ENCODE measurements around the gene GPR61. TPM values are rescaled to one million over a fixed set of nuclear protein-coding genes. Genes with fewer than 3 reads are reported as not detected.

The GPR61 gene
- total RNA-seq, 5 donors from 2014 or later (not counting 1 experiment from before 2014, with no cell fraction given): 0.16 to 0.75 (median 0.39) TPM

GRCh38 chr1:109548321-109549267 is 8.9 kb downstream of the GPR61 start, which contains the start of gene GNAI3:
TSS of gene GNAI3 (plus strand) at chr1:109548615. CDS start at chr1:109548721, 106 bp downstream.
- Histone ChIP-seq H3K4me1 (ENCODE audit: control insufficient read depth in 1 of 2, extremely low read depth in 1 of 2, insufficient read depth in 2 of 2, low read length in 2 of 2) (peaks cover 7 to 30% of the 10 kb centered on the region in 2 experiments), H3K9me3 (no peaks in the 10 kb centered on the region), H3K4me3 (ENCODE audit: control insufficient read depth in 1 of 2, extremely low read depth in 1 of 2, low read length in 1 of 2) (peak within 1 kb of the TSS; percentile 83 to 93), H3K36me3 (ENCODE audit: control insufficient read depth in 2 of 2, extremely low read depth in 1 of 2, insufficient read depth in 1 of 2, low read length in 1 of 2) (no peaks in the 10 kb centered on the region), H3K27me3 (replicated peaks in 1 of 2; ENCODE audit: control insufficient read depth in 2 of 2, extremely low read depth in 1 of 2, insufficient read depth in 2 of 2, low read length in 1 of 2) (no peaks in the 10 kb centered on the region), H3K27ac (ENCODE audit: low read length) (peak within 1 kb of the TSS; percentile 80)
- CTCF ChIA-PET: interaction anchor here (0.6 to 3.2 kb wide), 31 partner anchors 10 to 481 kb away, joined by 3 to 24 read pairs (median 3); partner anchors contain the start of genes AHCYL1 (in 2 of the 2), AMPD2 (in 1 of the 2), ATXN7L2 (in 1 of the 2) and CYB561D1 (in 1 of the 2)
- Mint-ChIP-seq H3K4me1 (peaks cover 59 to 63% (median 61%) of the 10 kb centered on the region in 3 donors), H3K9me3 (no peaks in the 10 kb centered on the region), H3K27me3 (no peaks in the 10 kb centered on the region), H3K36me3 (no peaks in the 10 kb centered on the region), H3K4me3 (peak within 1 kb of the TSS; percentile 90 to 99 (median 95)), H3K27ac (peak within 1 kb of the TSS; percentile 98 to 99)
- peak; percentile 89 to 99 (median 96) for DNase-seq
- POLR2A ChIA-PET: interaction anchor here (0.5 to 2.1 kb wide), 21 partner anchors 10 to 485 kb away, joined by 3 to 12 read pairs (median 4); partner anchors contain the start of genes ATXN7L2 (in 1 of the 2) and GNAT2 (in 1 of the 2)
- ATAC-seq (replicated peaks in 1 of 4): peak; percentile 93 to 95 (median 94)
- WGBS (ENCODE audit: insufficient coverage): under 1% methylated on average over 63 of the region's 68 CpGs

- CTCF ChIA-PET: interaction anchor here in 1 of 2 donors (0.6 kb wide), 1 partner anchor 425 kb away, joined by 6 read pairs; no protein-coding TSS in a partner anchor
- H3K27me3 Mint-ChIP-seq: no peaks in the 10 kb centered on the region
- peaks cover 14% of the 10 kb centered on the region for H3K36me3 Mint-ChIP-seq
- POLR2A ChIA-PET: no interaction called here
- no peak overlapping the region for H3K4me3 Mint-ChIP-seq
- no peak overlapping the region for H3K27ac Mint-ChIP-seq
- peaks cover 11 to 17% of the 10 kb centered on the region in 2 experiments for H3K4me1 ChIP-seq (ENCODE audit: control insufficient read depth in 1 of 2, extremely low read depth in 1 of 2, insufficient read depth in 2 of 2, low read length in 2 of 2)
- H3K27me3 ChIP-seq (replicated peaks in 1 of 2; ENCODE audit: control insufficient read depth in 2 of 2, extremely low read depth in 1 of 2, insufficient read depth in 2 of 2, low read length in 1 of 2): no peaks in the 10 kb centered on the region
- DNase-seq: no peak
- no peak for ATAC-seq (replicated peaks in 1 of 4)
- no peak overlapping the region for H3K27ac ChIP-seq (ENCODE audit: low read length)
- no peaks in the 10 kb centered on the region for H3K9me3 ChIP-seq
- no peaks in the 10 kb centered on the region for H3K9me3 Mint-ChIP-seq
- WGBS (ENCODE audit: insufficient coverage): 100% methylated on average over 1 of the region's 2 CpGs
- peaks cover 84 to 85% (median 84%) of the 10 kb centered on the region in 3 donors for H3K4me1 Mint-ChIP-seq
- no peak overlapping the region for H3K4me3 ChIP-seq (ENCODE audit: control insufficient read depth in 1 of 2, extremely low read depth in 1 of 2, low read length in 1 of 2)
- H3K36me3 ChIP-seq (ENCODE audit: control insufficient read depth in 2 of 2, extremely low read depth in 1 of 2, insufficient read depth in 1 of 2, low read length in 1 of 2): peaks cover 0 to 3% of the 10 kb centered on the region in 2 donors
These were observed 16.9 kb downstream of the GPR61 start for GRCh38 chr1:109556563-109556962.

- Mint-ChIP-seq H3K4me1 (peaks cover 87 to 90% (median 90%) of the 10 kb centered on the region in 3 donors), H3K36me3 (peaks cover 14% of the 10 kb centered on the region), H3K4me3 (no peak overlapping the region), H3K27me3 (no peaks in the 10 kb centered on the region), H3K27ac (no peak overlapping the region), H3K9me3 (no peaks in the 10 kb centered on the region)
- Histone ChIP-seq H3K36me3 (ENCODE audit: control insufficient read depth in 2 of 2, extremely low read depth in 1 of 2, insufficient read depth in 1 of 2, low read length in 1 of 2) (peaks cover 0 to 3% of the 10 kb centered on the region in 2 donors), H3K9me3 (no peaks in the 10 kb centered on the region), H3K27ac (ENCODE audit: low read length) (no peak overlapping the region), H3K27me3 (replicated peaks in 1 of 2; ENCODE audit: control insufficient read depth in 2 of 2, extremely low read depth in 1 of 2, insufficient read depth in 2 of 2, low read length in 1 of 2) (no peaks in the 10 kb centered on the region), H3K4me3 (ENCODE audit: control insufficient read depth in 1 of 2, extremely low read depth in 1 of 2, low read length in 1 of 2) (no peak overlapping the region), H3K4me1 (ENCODE audit: control insufficient read depth in 1 of 2, extremely low read depth in 1 of 2, insufficient read depth in 2 of 2, low read length in 2 of 2) (peaks cover 11 to 18% of the 10 kb centered on the region in 2 experiments)
- ATAC-seq (replicated peaks in 1 of 4): no peak
- CTCF ChIA-PET: no interaction called here
- POLR2A ChIA-PET: no interaction called here
- no peak for DNase-seq
- WGBS (ENCODE audit: insufficient coverage): 100% methylated on average over 3 of the region's 5 CpGs
These were observed 17.8 kb downstream of the GPR61 start for GRCh38 chr1:109557520-109557919.

- Mint-ChIP-seq H3K36me3 (peaks cover 5% of the 10 kb centered on the region), H3K27me3 (no peaks in the 10 kb centered on the region), H3K27ac (no peak overlapping the region), H3K4me1 (peaks cover 84 to 94% (median 84%) of the 10 kb centered on the region in 3 donors), H3K9me3 (no peaks in the 10 kb centered on the region), H3K4me3 (peak overlapping the region in 1 of 3 donors; percentile 2)
- ATAC-seq (replicated peaks in 1 of 4) (no peak), DNase-seq (no peak)
- no peak overlapping the region for H3K27ac ChIP-seq (ENCODE audit: low read length)
- ChIA-PET CTCF (interaction anchor here in 1 of 2 donors (0.6 to 1.5 kb wide), 7 partner anchors 11 to 424 kb away, joined by 3 to 8 read pairs (median 5); partner anchors contain the start of genes AHCYL1 and GNAI3), POLR2A (interaction anchor here in 1 of 2 donors (0.5 to 1.2 kb wide), 3 partner anchors 11 to 779 kb away, joined by 3 to 5 read pairs (median 3); partner anchors contain the start of genes GNAI3 and RBM15)
- H3K36me3 ChIP-seq (ENCODE audit: control insufficient read depth in 2 of 2, extremely low read depth in 1 of 2, insufficient read depth in 1 of 2, low read length in 1 of 2): no peaks in the 10 kb centered on the region
- H3K9me3 ChIP-seq: no peaks in the 10 kb centered on the region
- H3K4me3 ChIP-seq (ENCODE audit: control insufficient read depth in 1 of 2, extremely low read depth in 1 of 2, low read length in 1 of 2): no peak overlapping the region
- no peaks in the 10 kb centered on the region for H3K27me3 ChIP-seq (replicated peaks in 1 of 2; ENCODE audit: control insufficient read depth in 2 of 2, extremely low read depth in 1 of 2, insufficient read depth in 2 of 2, low read length in 1 of 2)
- H3K4me1 ChIP-seq (ENCODE audit: control insufficient read depth in 1 of 2, extremely low read depth in 1 of 2, insufficient read depth in 2 of 2, low read length in 2 of 2): peaks cover 15 to 17% of the 10 kb centered on the region in 2 experiments
These were observed 20.3 kb downstream of the GPR61 start for GRCh38 chr1:109559995-109560394.

- Mint-ChIP-seq H3K27ac (peak overlapping the region in 1 of 2 donors; percentile 25), H3K9me3 (no peaks in the 10 kb centered on the region), H3K36me3 (no peaks in the 10 kb centered on the region), H3K27me3 (no peaks in the 10 kb centered on the region), H3K4me1 (peaks cover 59 to 64% (median 63%) of the 10 kb centered on the region in 3 donors), H3K4me3 (no peak overlapping the region)
- Histone ChIP-seq H3K27ac (ENCODE audit: low read length) (no peak overlapping the region), H3K4me3 (ENCODE audit: control insufficient read depth in 1 of 2, extremely low read depth in 1 of 2, low read length in 1 of 2) (no peak overlapping the region), H3K27me3 (replicated peaks in 1 of 2; ENCODE audit: control insufficient read depth in 2 of 2, extremely low read depth in 1 of 2, insufficient read depth in 2 of 2, low read length in 1 of 2) (no peaks in the 10 kb centered on the region), H3K4me1 (ENCODE audit: control insufficient read depth in 1 of 2, extremely low read depth in 1 of 2, insufficient read depth in 2 of 2, low read length in 2 of 2) (peaks cover 9 to 11% of the 10 kb centered on the region in 2 experiments), H3K36me3 (ENCODE audit: control insufficient read depth in 2 of 2, extremely low read depth in 1 of 2, insufficient read depth in 1 of 2, low read length in 1 of 2) (no peaks in the 10 kb centered on the region), H3K9me3 (no peaks in the 10 kb centered on the region)
- no peak for DNase-seq
- POLR2A ChIA-PET: interaction anchor here (0.6 to 1.2 kb wide), 3 partner anchors 14 to 16 kb away, joined by 3 to 5 read pairs (median 3); partner anchors contain the start of gene GNAI3 (in 1 of the 2)
- CTCF ChIA-PET: interaction anchor here (0.5 to 1.7 kb wide), 5 partner anchors 11 to 75 kb away, joined by 3 to 4 read pairs (median 3); partner anchors contain the start of gene GNAI3 (in 1 of the 2)
- ATAC-seq (replicated peaks in 1 of 4): no peak
- 82% methylated on average over 3 of the region's 7 CpGs for WGBS (ENCODE audit: insufficient coverage)
These were observed 24.7 kb downstream of the GPR61 start for GRCh38 chr1:109564194-109564878.

Measured in T-cell (primary cell).